ENCODE data around the gene PLK5.
"Not testable (repeated sequence)": the region's sequence is repeated elsewhere in the genome, so short reads cannot be mapped to it uniquely, and the experiment has no call there.

Gene PLK5

GRCh38 chr19:1524972-1525325, 1.1 kb downstream of the PLK5 start:
- Histone ChIP-seq H3K36me3 (ENCODE audit: control insufficient read depth, low read depth, low read length) (no peaks in the 10 kb centered on the region), H3K27ac (ENCODE audit: low read length) (no peak overlapping the region), H3K9ac (ENCODE audit: low read length) (no peak overlapping the region), H3K4me3 (ENCODE audit: low read length) (no peak overlapping the region), H3K27me3 (ENCODE audit: control insufficient read depth, insufficient read depth, low read length) (peaks cover 46% of the 10 kb centered on the region), H3K9me3 (ENCODE audit: control insufficient read depth, low read depth, low read length) (no peaks in the 10 kb centered on the region), H3K4me1 (ENCODE audit: control insufficient read depth, low read depth, low read length) (no peaks in the 10 kb centered on the region)

DNA sequence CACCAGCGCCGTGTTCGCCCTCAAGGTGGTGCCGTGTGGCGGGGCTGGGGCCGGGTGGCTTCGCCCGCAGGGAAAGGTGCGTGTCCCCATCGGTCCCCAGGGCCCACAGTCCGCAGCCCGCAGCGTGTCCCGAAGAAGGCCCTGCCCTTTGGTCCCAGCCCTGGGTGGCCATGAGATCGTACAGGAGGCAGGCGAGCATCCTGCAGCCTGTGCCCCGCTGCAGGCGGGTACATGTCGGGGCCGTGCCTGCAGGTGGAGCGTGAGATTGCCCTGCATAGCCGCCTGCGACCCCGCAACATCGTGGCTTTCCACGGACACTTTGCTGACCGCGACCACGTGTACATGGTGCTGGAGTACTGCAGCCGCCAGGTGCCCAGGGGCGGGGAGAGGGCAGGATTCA, 1.5 kb downstream of the PLK5 start:
- Histone ChIP-seq H3K27me3 (ENCODE audit: control insufficient read depth, insufficient read depth, low read length) (peaks cover 46% of the 10 kb centered on the region), H3K27ac (ENCODE audit: low read length) (no peak overlapping the region), H3K4me1 (ENCODE audit: control insufficient read depth, low read depth, low read length) (no peaks in the 10 kb centered on the region), H3K9me3 (ENCODE audit: control insufficient read depth, low read depth, low read length) (no peaks in the 10 kb centered on the region), H3K36me3 (ENCODE audit: control insufficient read depth, low read depth, low read length) (no peaks in the 10 kb centered on the region), H3K4me3 (ENCODE audit: low read length) (no peak overlapping the region), H3K9ac (ENCODE audit: low read length) (no peak overlapping the region)

DNA sequence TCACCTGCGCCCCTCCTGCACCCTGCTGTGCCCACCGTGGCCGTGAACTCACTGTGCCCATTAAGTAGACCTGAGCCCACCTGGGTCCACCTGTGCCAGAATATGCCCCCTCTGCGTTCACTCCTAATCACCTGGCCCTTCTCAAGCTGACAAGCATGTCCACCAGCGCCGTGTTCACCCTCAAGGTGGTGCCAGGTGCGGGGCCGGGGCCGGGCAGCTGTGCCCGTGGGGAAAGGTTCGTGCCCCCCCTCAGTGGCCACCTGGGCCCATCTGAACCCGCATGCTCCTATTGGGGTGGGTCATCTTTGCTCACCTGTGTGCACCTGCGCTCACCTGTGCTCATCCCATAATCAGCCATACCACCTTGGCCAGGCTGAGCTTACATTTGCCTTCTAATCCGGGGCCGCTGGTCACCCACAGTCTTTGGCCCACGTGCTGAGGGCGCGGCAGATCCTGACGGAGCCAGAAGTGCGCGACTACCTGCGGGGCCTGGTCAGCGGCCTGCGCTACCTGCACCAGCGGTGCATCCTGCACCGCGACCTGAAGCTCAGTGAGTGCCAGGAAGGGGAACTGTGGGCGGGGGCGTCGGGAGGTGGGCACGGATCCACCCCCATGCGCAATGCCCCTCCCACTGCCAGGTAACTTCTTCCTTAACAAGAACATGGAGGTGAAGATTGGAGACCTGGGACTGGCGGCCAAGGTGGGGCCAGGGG, 2.3 kb downstream of the PLK5 start:
- Histone ChIP-seq H3K27me3 (ENCODE audit: control insufficient read depth, insufficient read depth, low read length) (peaks cover 46% of the 10 kb centered on the region), H3K4me3 (ENCODE audit: low read length) (no peak overlapping the region), H3K4me1 (ENCODE audit: control insufficient read depth, low read depth, low read length) (no peaks in the 10 kb centered on the region), H3K9ac (ENCODE audit: low read length) (no peak overlapping the region), H3K36me3 (ENCODE audit: control insufficient read depth, low read depth, low read length) (no peaks in the 10 kb centered on the region), H3K9me3 (ENCODE audit: control insufficient read depth, low read depth, low read length) (no peaks in the 10 kb centered on the region), H3K27ac (ENCODE audit: low read length) (no peak overlapping the region)

DNA sequence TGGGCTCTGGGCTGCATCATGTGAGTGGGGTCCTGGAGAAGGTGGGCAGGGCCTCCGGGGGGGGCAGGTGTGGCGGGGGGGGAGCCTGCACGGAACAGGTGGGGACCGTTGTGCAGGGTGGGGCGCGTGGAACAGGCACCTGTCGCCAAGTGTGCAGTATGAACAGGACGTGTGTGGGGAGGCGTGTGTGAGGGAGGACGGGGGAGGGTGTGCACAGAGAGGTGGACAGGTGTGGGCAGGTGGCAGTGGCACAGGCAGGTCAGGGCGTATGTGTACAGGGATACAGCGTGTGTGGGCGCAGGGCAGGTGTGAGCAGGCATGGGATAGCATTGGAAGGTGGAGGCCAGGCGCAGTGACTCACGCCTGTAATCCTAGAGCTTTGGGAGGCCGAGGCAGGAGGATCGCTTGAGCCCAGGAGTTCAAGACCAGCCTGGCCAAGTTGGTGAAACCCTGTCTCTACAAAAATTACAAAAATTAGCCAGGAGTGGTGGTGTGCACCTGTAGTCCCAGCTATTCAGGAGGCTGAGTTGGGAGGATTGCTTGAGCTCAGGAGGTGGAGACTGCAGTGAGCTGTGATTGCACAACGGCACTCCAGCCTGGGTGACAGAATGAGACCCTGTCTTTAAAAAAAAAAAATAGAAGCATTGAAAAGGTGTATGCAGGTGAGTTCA, 3.2 kb downstream of the PLK5 start:
- H3K27ac ChIP-seq (ENCODE audit: low read length), result no peak overlapping the region
- no peaks in the 10 kb centered on the region for H3K36me3 ChIP-seq (ENCODE audit: control insufficient read depth, low read depth, low read length)
- H3K4me3 ChIP-seq (ENCODE audit: low read length), result no peak overlapping the region
- H3K9me3 ChIP-seq (ENCODE audit: control insufficient read depth, low read depth, low read length), result no peaks in the 10 kb centered on the region
- no peak overlapping the region for H3K9ac ChIP-seq (ENCODE audit: low read length)
- peaks cover 43% of the 10 kb centered on the region for H3K27me3 ChIP-seq (ENCODE audit: control insufficient read depth, insufficient read depth, low read length)
- H3K4me1 ChIP-seq (ENCODE audit: control insufficient read depth, low read depth, low read length), result no peaks in the 10 kb centered on the region

- H3K36me3 ChIP-seq (ENCODE audit: control insufficient read depth, low read depth, low read length), result no peaks in the 10 kb centered on the region
- H3K4me3 ChIP-seq (ENCODE audit: low read length), result no peak overlapping the region
- H3K4me1 ChIP-seq (ENCODE audit: control insufficient read depth, low read depth, low read length), result no peaks in the 10 kb centered on the region
- no peak overlapping the region for H3K27ac ChIP-seq (ENCODE audit: low read length)
- peaks cover 37% of the 10 kb centered on the region for H3K27me3 ChIP-seq (ENCODE audit: control insufficient read depth, insufficient read depth, low read length)
- no peaks in the 10 kb centered on the region for H3K9me3 ChIP-seq (ENCODE audit: control insufficient read depth, low read depth, low read length)
- no peak overlapping the region for H3K9ac ChIP-seq (ENCODE audit: low read length)
Observed at GRCh38 chr19:1527650-1528309, 3.9 kb downstream of the PLK5 start.

DNA sequence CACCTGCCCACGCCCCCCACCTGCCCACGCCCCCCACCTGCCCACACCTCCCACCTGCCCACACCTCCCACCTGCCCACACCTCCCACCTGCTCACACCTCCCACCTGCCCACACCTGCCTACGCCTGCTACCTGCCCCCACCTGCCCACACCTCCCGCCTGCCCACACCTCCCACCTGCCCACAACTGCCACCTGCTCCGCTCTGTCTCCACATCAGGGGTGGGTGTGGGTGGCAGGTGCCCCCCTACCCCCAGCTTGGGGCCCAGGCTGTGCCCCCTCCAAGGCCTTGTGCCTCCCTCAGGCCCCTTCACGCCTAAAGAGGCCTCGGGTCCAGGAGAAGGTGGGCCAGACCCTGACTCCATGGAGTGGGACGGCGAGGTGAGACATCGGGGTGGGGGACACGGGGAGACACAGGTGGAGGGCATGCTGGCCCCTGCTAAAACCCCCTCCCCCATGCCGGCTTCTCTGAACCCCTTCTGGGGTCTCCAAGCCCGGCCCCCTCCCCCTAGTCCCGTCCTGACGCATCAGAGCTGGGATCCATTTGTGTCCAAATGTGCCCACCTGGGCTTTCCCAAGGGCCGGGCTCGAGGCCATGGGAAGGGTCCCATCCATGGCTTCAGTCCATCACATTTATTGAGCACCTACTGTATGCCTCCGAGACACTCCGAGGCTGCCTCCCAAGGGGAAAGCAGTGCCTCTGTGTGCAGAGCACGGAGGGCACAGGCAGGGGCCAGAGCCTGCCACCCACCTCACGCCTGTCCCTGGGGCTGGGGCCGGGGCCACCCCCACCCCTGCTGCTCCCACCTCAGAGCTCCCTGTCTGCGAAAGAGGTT, 4.9 kb downstream of the PLK5 start:
- no peak overlapping the region for H3K4me3 ChIP-seq (ENCODE audit: low read length)
- H3K27me3 ChIP-seq (ENCODE audit: control insufficient read depth, insufficient read depth, low read length), result peaks cover 27% of the 10 kb centered on the region
- no peaks in the 10 kb centered on the region for H3K4me1 ChIP-seq (ENCODE audit: control insufficient read depth, low read depth, low read length)
- H3K36me3 ChIP-seq (ENCODE audit: control insufficient read depth, low read depth, low read length), result no peaks in the 10 kb centered on the region
- H3K9ac ChIP-seq (ENCODE audit: low read length), result no peak overlapping the region
- no peaks in the 10 kb centered on the region for H3K9me3 ChIP-seq (ENCODE audit: control insufficient read depth, low read depth, low read length)
- no peak overlapping the region for H3K27ac ChIP-seq (ENCODE audit: low read length)

GRCh38 chr19:1529430-1529816, 5.5 kb downstream of the PLK5 start:
- Histone ChIP-seq H3K4me1 (ENCODE audit: control insufficient read depth, low read depth, low read length) (no peaks in the 10 kb centered on the region), H3K9ac (ENCODE audit: low read length) (no peak overlapping the region), H3K36me3 (ENCODE audit: control insufficient read depth, low read depth, low read length) (no peaks in the 10 kb centered on the region), H3K4me3 (ENCODE audit: low read length) (no peak overlapping the region), H3K27ac (ENCODE audit: low read length) (no peak overlapping the region), H3K9me3 (ENCODE audit: control insufficient read depth, low read depth, low read length) (no peaks in the 10 kb centered on the region), H3K27me3 (ENCODE audit: control insufficient read depth, insufficient read depth, low read length) (peaks cover 21% of the 10 kb centered on the region)

- not testable (repeated sequence) for H3K9ac ChIP-seq (ENCODE audit: low read length); H3K27ac ChIP-seq (ENCODE audit: low read length); H3K4me1 ChIP-seq (ENCODE audit: control insufficient read depth, low read depth, low read length); H3K27me3 ChIP-seq (ENCODE audit: control insufficient read depth, insufficient read depth, low read length); H3K9me3 ChIP-seq (ENCODE audit: control insufficient read depth, low read depth, low read length); H3K36me3 ChIP-seq (ENCODE audit: control insufficient read depth, low read depth, low read length); H3K4me3 ChIP-seq (ENCODE audit: low read length)
Observed at GRCh38 chr19:1530856-1531255, 7.0 kb downstream of the PLK5 start.

GRCh38 chr19:1531587-1531986, 7.7 kb downstream of the PLK5 start:
- no peaks in the 10 kb centered on the region for H3K9me3 ChIP-seq (ENCODE audit: control insufficient read depth, low read depth, low read length)

DNA sequence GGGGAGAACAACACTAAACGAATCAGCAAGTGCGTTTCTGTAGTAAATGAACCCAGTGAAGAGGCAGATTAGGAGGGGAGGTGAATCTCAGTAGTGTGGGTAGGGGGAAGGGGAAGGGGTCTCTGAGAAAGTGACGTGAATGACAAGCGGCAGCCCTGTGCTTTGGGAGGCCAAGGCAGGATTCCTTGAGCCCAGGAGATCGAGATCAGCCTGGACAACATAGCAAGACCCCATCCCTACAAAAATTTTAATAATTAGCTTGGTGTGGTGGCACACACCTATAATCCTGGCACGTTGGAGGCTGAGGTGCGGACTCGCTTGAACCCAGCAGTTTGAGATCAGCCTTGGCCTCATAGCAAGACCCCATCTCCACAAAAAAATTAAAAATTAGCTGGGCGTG, 8.1 kb downstream of the PLK5 start:
- Histone ChIP-seq H3K4me3 (ENCODE audit: low read length) (no peak overlapping the region), H3K27me3 (ENCODE audit: control insufficient read depth, insufficient read depth, low read length) (no peaks in the 10 kb centered on the region), H3K4me1 (ENCODE audit: control insufficient read depth, low read depth, low read length) (no peaks in the 10 kb centered on the region), H3K36me3 (ENCODE audit: control insufficient read depth, low read depth, low read length) (no peaks in the 10 kb centered on the region), H3K9ac (ENCODE audit: low read length) (no peak overlapping the region), H3K27ac (ENCODE audit: low read length) (no peak overlapping the region), H3K9me3 (ENCODE audit: control insufficient read depth, low read depth, low read length) (no peaks in the 10 kb centered on the region)

More at GRCh38 chr19:1531587-1531986, 7.7 kb downstream of the PLK5 start:
- Histone ChIP-seq H3K4me3 (ENCODE audit: low read length) (no peak overlapping the region), H3K9ac (ENCODE audit: low read length) (no peak overlapping the region), H3K36me3 (ENCODE audit: control insufficient read depth, low read depth, low read length) (no peaks in the 10 kb centered on the region), H3K27me3 (ENCODE audit: control insufficient read depth, insufficient read depth, low read length) (no peaks in the 10 kb centered on the region), H3K4me1 (ENCODE audit: control insufficient read depth, low read depth, low read length) (no peaks in the 10 kb centered on the region), H3K27ac (ENCODE audit: low read length) (no peak overlapping the region)

- Histone ChIP-seq H3K9me3 (ENCODE audit: control insufficient read depth, low read depth, low read length) (no peaks in the 10 kb centered on the region), H3K27ac (ENCODE audit: low read length) (no peak overlapping the region), H3K4me1 (ENCODE audit: control insufficient read depth, low read depth, low read length) (no peaks in the 10 kb centered on the region), H3K4me3 (ENCODE audit: low read length) (no peak overlapping the region), H3K36me3 (ENCODE audit: control insufficient read depth, low read depth, low read length) (no peaks in the 10 kb centered on the region), H3K9ac (ENCODE audit: low read length) (no peak overlapping the region), H3K27me3 (ENCODE audit: control insufficient read depth, insufficient read depth, low read length) (no peaks in the 10 kb centered on the region)
Observed at GRCh38 chr19:1533510-1534150, 9.8 kb downstream of the PLK5 start.
